Fibroblast of skin of scalp (primary cell): ENCODE measurements around the gene USP33.
A peak's percentile ranks its signal among the peaks of the same experiment; 100 is the strongest.
"Not testable (repeated sequence)": the region's sequence is repeated elsewhere in the genome, so short reads cannot be mapped to it uniquely, and the experiment has no call there.

Experiments used
- DNase-seq: peaks from one replicate; pipeline ENCODE4 v3.0.0-alpha.2; 2013

Gene USP33

DNA sequence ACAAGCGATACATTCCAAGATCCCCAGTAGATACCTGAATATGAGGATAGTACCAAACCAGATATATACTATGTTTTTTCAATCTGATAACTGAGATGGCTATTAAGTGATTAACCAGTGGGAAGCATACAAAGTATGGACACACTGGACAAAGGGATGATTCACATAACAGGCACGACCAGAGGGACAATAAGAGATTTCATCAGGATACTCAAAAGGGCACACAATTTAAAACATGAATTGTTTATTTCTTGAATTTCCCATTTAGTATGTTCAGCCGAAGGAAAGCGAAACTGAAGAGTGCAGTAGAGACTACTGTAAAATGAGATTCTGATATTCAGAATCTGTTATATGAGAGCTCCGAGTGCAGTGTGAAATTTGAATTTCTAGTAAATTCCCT is 87.8 kb downstream of the USP33 start:
- DNase-seq = peak; percentile 8

DNA sequence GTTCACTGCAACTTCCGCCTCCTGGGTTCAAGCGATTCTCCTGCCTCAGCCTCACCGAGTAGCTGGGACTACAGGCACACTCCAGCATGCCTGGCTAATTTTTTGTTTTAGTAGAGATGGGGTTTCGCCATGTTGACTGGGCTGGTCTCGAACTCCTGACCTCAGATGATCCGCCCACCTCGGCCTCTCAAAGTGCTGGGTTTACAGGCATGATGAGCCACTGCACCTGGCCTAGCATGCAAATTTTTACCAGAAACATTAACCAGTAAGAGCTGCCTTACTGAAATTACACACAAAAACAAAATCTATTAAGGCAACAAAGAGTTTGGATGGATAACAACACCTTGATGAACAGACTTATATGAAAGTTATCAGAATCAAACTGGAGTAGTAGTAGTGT is 89.3 kb downstream of the USP33 start:
- no peak for DNase-seq

DNA sequence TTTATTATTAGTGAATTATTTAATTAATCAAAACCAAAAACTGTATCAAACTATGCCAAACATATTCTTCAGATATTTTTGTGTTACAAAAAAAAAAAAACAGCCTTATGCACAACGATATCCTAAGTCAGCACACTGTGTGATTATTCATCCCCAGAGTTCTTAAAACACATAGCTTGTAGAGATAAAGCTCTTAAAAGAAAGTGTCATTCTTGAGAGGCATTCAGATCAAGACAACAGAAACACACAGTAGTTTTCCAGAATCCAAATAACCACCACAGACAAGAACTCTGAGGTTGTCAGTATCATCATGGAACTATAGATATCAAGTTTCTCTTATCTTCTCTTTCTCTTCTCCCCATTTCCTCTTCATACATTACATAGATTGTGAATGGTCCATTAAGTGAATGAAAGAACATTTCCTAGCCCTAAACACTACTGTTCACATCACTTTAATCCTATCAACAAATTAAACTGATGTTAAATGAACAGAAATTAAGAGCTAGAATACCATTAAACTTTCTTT is 90.7 kb downstream of the USP33 start:
- DNase-seq = no peak

DNA sequence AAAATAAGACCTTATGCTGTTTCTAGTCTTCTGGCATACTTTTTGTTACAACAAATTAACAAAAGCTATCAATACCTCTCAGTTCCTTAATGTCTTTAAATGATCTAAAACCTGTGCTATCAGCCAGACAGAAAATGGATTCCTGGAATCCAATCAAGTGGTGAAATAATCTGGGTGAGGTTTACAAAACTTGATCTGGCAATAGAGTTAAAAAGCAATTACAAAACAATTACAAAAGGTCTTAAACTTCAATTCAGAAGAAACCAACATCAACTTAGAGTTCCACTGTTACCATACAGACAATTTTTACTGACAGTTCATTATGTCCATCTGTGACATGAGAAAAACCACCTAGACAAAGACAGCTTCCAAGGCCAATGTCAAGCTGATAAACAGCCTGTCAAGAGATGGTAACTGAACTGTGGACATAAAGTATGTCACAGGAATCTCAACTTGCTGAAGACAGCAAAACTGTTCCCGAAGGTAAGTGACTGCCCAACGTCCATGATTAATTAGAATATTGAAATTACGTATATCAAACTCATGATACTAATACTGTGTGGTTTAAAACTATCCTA is 94.6 kb downstream of the USP33 start:
- no peak for DNase-seq

DNA sequence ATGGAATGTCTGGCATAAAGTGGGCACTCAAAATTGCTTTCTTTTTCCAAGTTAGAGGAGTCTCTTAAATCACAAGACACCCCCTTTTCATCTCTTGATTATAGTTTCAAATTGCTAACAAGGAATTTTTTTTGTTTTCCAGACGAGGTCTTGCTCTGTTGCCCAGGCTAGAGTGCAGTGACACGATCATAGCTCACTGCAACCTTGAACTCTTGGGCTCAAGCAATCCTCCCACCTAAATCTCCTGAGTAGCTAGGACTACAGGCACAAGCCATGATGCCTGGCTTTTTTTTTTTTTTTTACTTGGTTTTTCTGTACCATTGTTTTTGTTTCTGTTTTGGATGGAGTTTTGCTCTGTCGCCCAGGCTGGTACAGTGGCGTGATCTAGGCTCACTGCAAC is 98.0 kb downstream of the USP33 start:
- no peak for DNase-seq

DNA sequence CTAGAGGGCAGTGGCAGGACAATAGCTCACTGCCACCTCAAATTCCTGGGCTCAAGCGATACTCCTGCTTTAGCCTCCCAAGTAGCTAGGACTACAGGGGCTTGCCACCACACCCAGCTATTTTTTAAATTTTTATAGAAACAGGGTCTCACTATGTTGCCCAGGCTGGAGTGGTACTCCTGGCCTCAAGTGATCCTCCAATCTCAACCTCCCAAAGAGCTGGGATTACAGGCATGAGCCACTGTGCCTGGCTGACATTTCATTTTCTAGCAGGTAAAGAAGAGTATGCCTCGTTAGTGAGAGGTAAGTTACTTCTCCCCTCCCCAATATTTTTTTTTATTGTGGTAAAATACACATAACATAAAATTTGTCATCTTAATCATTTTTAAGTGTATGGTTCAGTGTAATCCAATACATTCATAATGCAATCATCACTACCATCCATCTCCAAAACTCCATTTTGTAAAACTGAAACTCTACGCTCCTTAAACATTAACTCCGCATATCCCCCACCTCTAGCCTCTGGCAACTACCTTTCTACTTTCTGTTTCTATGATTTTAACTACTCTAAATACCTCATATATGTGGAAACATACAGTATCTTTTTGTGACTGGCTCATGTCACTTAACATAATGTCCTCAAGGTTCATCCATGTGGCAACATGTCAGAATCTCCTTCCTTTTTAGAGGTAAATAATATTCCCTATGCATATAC is 99.6 kb downstream of the USP33 start:
- DNase-seq = no peak

DNA sequence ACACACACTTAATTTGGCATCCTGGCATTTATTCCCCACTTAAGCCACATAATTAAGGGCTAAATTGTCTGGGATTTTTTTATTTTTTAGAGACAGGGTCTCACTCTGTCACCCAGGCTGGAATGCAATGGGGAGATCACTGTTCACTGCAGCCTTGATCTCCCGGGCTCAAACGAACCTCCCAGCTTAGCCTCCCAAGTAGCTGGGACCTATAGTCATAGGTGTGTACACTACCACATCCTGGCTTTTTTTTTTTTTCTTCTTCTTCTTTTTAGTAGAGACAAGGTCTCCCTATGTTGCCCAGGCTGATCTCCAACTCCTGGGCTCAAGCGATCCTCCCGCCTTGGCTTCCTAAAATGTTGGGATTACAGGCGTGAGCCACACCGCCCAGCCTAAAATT is 101.4 kb downstream of the USP33 start:
- no peak for DNase-seq

DNA sequence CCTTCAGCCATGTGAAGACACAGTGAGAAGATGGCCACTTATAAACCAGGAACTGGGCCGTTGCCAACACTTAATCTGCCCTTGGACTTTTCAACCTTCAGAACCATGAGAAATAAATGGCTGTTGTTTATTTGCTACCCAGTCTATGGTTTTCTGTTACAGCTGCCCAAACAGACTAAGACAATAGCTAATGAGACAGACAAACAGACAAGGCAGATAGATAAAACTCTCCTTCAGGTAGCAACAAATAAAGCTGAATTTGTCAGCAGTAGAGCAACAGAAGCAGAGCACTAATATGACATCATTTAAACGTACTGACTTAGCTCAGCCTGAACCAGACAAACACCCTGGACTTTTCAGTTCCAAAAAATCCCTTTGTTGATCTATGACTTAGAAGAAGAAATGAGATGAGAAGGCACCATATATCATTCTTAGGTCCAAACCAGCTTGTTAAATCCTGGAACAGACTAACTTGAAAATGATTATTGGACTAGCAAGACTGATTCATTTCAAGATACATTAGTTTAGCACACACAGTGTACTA is 104.1 kb downstream of the USP33 start:
- no peak for DNase-seq

DNA sequence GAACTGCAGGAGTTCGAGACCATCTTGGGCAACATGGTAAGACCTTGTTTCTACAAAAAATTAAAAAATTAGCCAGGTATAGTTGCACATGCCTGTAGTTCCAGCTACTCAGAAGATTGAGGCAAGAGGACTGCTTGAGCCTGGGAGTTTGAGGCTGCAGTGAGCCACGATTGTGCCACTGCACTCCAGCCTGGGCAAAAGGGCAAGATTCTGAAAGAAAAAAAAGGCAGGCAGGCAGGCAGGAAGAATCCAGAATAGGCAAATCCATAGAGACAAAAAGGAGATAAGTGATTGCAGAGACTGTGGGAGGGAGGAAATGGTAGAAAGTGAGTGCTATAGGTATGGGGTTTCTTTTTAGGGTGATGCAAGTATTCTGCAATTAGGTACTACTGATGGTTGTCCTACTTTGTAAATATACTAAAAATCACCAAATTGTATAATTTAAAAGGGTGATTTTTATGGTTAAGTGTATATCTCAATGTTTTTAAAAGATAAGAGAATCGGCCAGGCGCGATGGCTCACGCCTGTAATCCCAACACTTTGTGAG is 106.6 kb downstream of the USP33 start:
- DNase-seq = no peak

DNA sequence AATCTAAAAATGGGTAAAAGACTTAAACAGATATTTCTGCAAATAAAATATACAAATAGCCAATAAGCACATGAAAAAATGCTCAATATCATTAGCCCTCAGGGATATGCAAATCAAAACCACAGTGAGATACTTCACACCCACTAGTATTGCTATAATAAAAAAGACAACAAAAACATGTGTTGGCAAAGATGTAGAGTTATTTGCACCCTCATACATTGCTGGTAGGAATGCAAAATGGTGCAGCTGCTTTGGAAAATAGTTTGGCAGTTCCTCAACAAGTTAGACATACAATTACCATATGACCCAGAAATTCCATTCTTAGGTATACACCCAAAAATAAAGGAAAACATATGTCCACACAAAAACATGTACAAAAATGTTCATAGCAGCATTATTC is 107.4 kb downstream of the USP33 start:
- peak; percentile 84 for DNase-seq

DNA sequence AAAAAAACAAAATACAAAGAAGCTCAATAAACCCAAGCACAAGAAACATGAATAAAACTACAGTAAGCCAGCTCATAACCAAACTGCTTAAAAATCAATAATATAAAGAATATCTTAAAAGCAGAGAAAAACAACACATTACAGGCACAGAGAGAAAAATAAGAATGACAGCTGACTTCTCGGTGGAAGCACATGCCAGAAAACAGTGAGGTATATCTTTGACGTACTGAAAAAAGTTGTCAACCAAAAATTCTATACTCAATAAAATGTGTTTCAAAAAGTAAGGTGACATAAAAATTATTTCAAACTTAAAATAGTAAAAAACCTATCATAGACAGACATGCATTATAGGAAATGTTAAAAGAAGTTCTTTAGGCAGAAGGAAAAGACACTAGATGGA is 110.5 kb downstream of the USP33 start:
- DNase-seq = no peak

DNA sequence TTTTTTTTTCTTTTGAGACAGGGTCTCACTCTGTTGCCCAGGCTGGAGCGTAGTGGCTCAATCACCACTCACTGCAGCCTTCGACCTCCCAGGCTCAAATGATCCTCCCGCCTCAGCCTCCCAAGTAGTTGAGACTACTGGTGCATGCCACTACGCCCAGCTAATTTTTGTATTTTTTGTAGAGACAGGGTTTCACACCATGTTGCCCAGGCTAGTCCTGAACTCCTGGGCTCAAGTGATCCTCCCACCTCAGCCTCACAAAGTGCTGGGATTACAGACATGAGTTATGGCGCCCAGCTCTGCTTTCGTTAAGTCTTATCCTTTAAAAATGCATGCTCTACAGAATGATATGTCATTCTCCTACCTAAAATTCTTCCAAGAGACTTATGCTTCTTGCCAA is 113.4 kb downstream of the USP33 start:
- not testable (repeated sequence) for DNase-seq
